Mesenteric fat pad (tissue), 1 donor: ENCODE results near the gene TAAR9. TPM values are rescaled to one million over a fixed set of nuclear protein-coding genes. Genes with fewer than 3 reads are reported as not detected.

Source experiments
- DNase-seq: peaks from one replicate; pipeline ENCODE4 v3.0.0-alpha.2; 2020; ENCODE audit warnings: low spot score
- long read RNA-seq: library from polyadenylated mRNA; unstranded; transcript quantifications from one replicate; pipeline ENCODE4 v2.0.0, GENCODE V29; 2020
- total RNA-seq: library from RNA; stranded (reverse); fragmentation: NEBNext Ultra II Directional; extraction: Animal tissue kit (Norgen Biotek cat#: 25700); gene quantifications from one replicate; pipeline ENCODE4 v1.2.1, GENCODE V29; 2021
- donor health status: DM: yes; HTN: yes; CAD: no.

TAAR9 gene
- not detected for total RNA-seq
- long read RNA-seq = 0 reads

- DNase-seq = no peak
Observed at GRCh38 chr6:132537977-132538376, at the start of gene TAAR9. Gene TAAR9 (plus strand): TSS chr6:132538277. CDS start chr6:132538290, 13 bp downstream.

- DNase-seq = no peak
Observed at GRCh38 chr6:132489376-132489775, 48.7 kb upstream of the TAAR9 start.

GRCh38 chr6:132490024-132490423 lies 48.1 kb upstream of the TAAR9 start:
- no peak for DNase-seq

GRCh38 chr6:132490478-132491204 lies 47.4 kb upstream of the TAAR9 start:
- no peak for DNase-seq

- DNase-seq = no peak
Observed at GRCh38 chr6:132491303-132491702, 46.8 kb upstream of the TAAR9 start.

GRCh38 chr6:132491881-132492280 lies 46.2 kb upstream of the TAAR9 start:
- DNase-seq = no peak

- DNase-seq = no peak
Observed at GRCh38 chr6:132494954-132495353, 43.1 kb upstream of the TAAR9 start.

- no peak for DNase-seq
Observed at GRCh38 chr6:132495604-132496079, 42.4 kb upstream of the TAAR9 start.

GRCh38 chr6:132496519-132497180 lies 41.4 kb upstream of the TAAR9 start:
- DNase-seq = no peak

- DNase-seq = no peak
Observed at GRCh38 chr6:132498638-132499037, 39.4 kb upstream of the TAAR9 start.

- DNase-seq = no peak
Observed at GRCh38 chr6:132499757-132500156, 38.3 kb upstream of the TAAR9 start.

- no peak for DNase-seq
Observed at GRCh38 chr6:132504757-132505156, 33.3 kb upstream of the TAAR9 start.

GRCh38 chr6:132505158-132505557 lies 32.9 kb upstream of the TAAR9 start:
- DNase-seq = no peak

- no peak for DNase-seq
Observed at GRCh38 chr6:132506461-132506860, 31.6 kb upstream of the TAAR9 start.

GRCh38 chr6:132506869-132507808 lies 30.9 kb upstream of the TAAR9 start:
- no peak for DNase-seq

- no peak for DNase-seq
Observed at GRCh38 chr6:132511210-132511830, 26.8 kb upstream of the TAAR9 start.

GRCh38 chr6:132511831-132512220 lies 26.3 kb upstream of the TAAR9 start:
- DNase-seq = no peak

GRCh38 chr6:132512342-132512637 lies 25.8 kb upstream of the TAAR9 start:
- DNase-seq = no peak

GRCh38 chr6:132512638-132513632 lies 25.1 kb upstream of the TAAR9 start, which contains the start of gene STX7:
Gene STX7 (minus strand): TSS chr6:132513116. CDS start chr6:132503530, 9,586 bp downstream.
- peak; percentile 96 for DNase-seq
